HCT116 (cell line): Measurements from ENCODE around the gene IMMP2L. TPM values are rescaled to one million over a fixed set of nuclear protein-coding genes. Genes with fewer than 3 reads are reported as not detected.

Experiments used
- ATAC-seq: fragments of 200-7000 bp; cut with Tn5 transposase; 2 replicates; pipeline ENCODE4 v1.9.1; 2020; ENCODE audit warnings: mild to moderate bottlenecking, moderate library complexity
- BruUV-seq: library from RNA; stranded (reverse); fragments of 400-500 nt; replicated peaks from 2 replicates; lab custom pipeline; 2021; lab: Mats Ljungman, UMichigan
- CTCF ChIA-PET: fragments of 300-600 bp; sonication (Branson Sonifier 250); formaldehyde crosslinking; loops from one replicate; lab custom pipeline; 2021; ENCODE audit warnings: antibody characterized with exemption; lab: Charles Lee
- POLR2A ChIA-PET: fragments of 300-600, 350-600 bp; sonication (Branson Sonifier 250); formaldehyde crosslinking; loops from one replicate; lab custom pipeline; 2021; ENCODE audit warnings: antibody characterized with exemption; lab: Charles Lee
- RAD21 ChIA-PET, 2 experiments: fragments of 300-600 bp; sonication (Branson Sonifier 250); formaldehyde crosslinking; loops; one replicate each; lab custom pipeline; 2023; ENCODE audit warnings: low total read pairs in 2 of 2; ENCODE audit not compliant: uncharacterized antibody in 2 of 2, unreplicated experiment in 2 of 2, low non-redundant PET in 1 of 2; lab: Charles Lee
- DNase-seq: peaks from one replicate; pipeline ENCODE4 v3.0.0-alpha.2; 2010; ENCODE audit warnings: low read depth, low spot score
- H2AFZ ChIP-seq: fragments of 200-600 bp; shearing (Covaris generic), sonication (generic); 2 replicates; pipeline ENCODE4 v1.6.1; 2017; ENCODE audit warnings: low read depth, mixed run types, mixed read lengths, antibody characterized with exemption, low read length; ENCODE audit not compliant: poor library complexity, severe bottlenecking
- H3K27ac ChIP-seq: 2 replicates; pipeline ENCODE4 v1.5.1; 2012; ENCODE audit warnings: low read depth, low read length
- H3K27me3 ChIP-seq: fragments of 200-600 bp; sonication (generic); 2 replicates; pipeline ENCODE4 v1.6.1; 2016; ENCODE audit warnings: mixed run types, low read length, mixed read lengths; ENCODE audit not compliant: insufficient read depth
- H3K36me3 ChIP-seq, 2 experiments: fragments of 200-500 bp in 1 of 2; fragments of 200-600 bp in 1 of 2; sonication (Bioruptor generic) in 1 of 2; sonication (generic) in 1 of 2; 2 replicates each; pipeline versions ENCODE4 v1.5.1 to v1.6.1; 2014 to 2016; ENCODE audit warnings: low read length in 2 of 2, inconsistent platforms in 1 of 2, mixed read lengths in 1 of 2, mixed run types in 1 of 2; ENCODE audit not compliant: insufficient read depth in 2 of 2, control insufficient read depth in 1 of 2
- H3K4me1 ChIP-seq, 2 experiments: fragments of 200-600 bp in 1 of 2; sonication (generic) in 1 of 2; 2 replicates each; pipeline versions ENCODE4 v1.5.1 to v1.6.1; 2012 to 2017; ENCODE audit warnings: low read length in 2 of 2, inconsistent platforms in 1 of 2, mild to moderate bottlenecking in 1 of 2, mixed read lengths in 1 of 2, mixed run types in 1 of 2, moderate library complexity in 1 of 2; ENCODE audit not compliant: insufficient read depth in 2 of 2, control insufficient read depth in 1 of 2
- H3K4me2 ChIP-seq: fragments of 200-600 bp; sonication (generic); 2 replicates; pipeline ENCODE4 v1.6.1; 2017; ENCODE audit warnings: mixed run types, low read length, mixed read lengths
- H3K4me3 ChIP-seq, 2 experiments: fragments of 200-600 bp in 1 of 2; sonication (generic) in 1 of 2; replicated peaks in 1 of 2; 2 replicates each; pipeline ENCODE4 v1.5.1; 2011 to 2016; ENCODE audit warnings: low read length in 2 of 2, control low read depth in 1 of 2, low read depth in 1 of 2, mild to moderate bottlenecking in 1 of 2, mixed read lengths in 1 of 2, mixed run types in 1 of 2
- H3K79me2 ChIP-seq: fragments of 200-600 bp; sonication (generic); 2 replicates; pipeline ENCODE4 v1.6.1; 2017; ENCODE audit warnings: mild to moderate bottlenecking, mixed run types, low read length, moderate library complexity, mixed read lengths; ENCODE audit not compliant: insufficient read depth
- H3K9ac ChIP-seq: fragments of 200-600 bp; sonication (generic); 2 replicates; pipeline ENCODE4 v1.6.1; 2016; ENCODE audit warnings: low read length, mixed read lengths
- H3K9me2 ChIP-seq: fragments of 200-600 bp; sonication (generic), shearing (Covaris generic); 2 replicates; pipeline ENCODE4 v1.6.1; 2017; ENCODE audit warnings: mixed run types, mild to moderate bottlenecking, moderate library complexity; ENCODE audit not compliant: insufficient read depth
- H3K9me3 ChIP-seq, 2 experiments: fragments of 200-500 bp in 1 of 2; fragments of 200-600 bp in 1 of 2; sonication (Bioruptor generic) in 1 of 2; sonication (generic) in 1 of 2; 2 replicates each; pipeline ENCODE4 v1.6.1; 2014 to 2017; ENCODE audit warnings: low read length in 2 of 2, mixed read lengths in 2 of 2, inconsistent platforms in 1 of 2, low read depth in 1 of 2, mild to moderate bottlenecking in 1 of 2, mixed run types in 1 of 2, moderate library complexity in 1 of 2; ENCODE audit not compliant: control insufficient read depth in 1 of 2, insufficient read depth in 1 of 2
- H4K20me1 ChIP-seq: fragments of 200-600 bp; sonication (generic), shearing (Covaris generic); 2 replicates; pipeline ENCODE4 v1.6.1; 2017; ENCODE audit warnings: mixed run types, mild to moderate bottlenecking, moderate library complexity; ENCODE audit not compliant: insufficient read depth
- CEBPB ChIP-seq: IDR thresholded peaks from 2 replicates; pipeline ENCODE4 v1.6.1; 2012; ENCODE audit warnings: low read depth
- EGR1 ChIP-seq: IDR thresholded peaks from 2 replicates; pipeline ENCODE4 v1.6.1; 2012; ENCODE audit warnings: low read depth
- ELF1 ChIP-seq: IDR thresholded peaks from 2 replicates; pipeline ENCODE4 v1.6.1; 2012; ENCODE audit warnings: low read depth, borderline replicate concordance
- EZH2phosphoT487 ChIP-seq: fragments of 200-600 bp; IDR thresholded peaks from 2 replicates; pipeline ENCODE4 v1.6.1; 2018; ENCODE audit warnings: antibody characterized with exemption, borderline replicate concordance
- FOSL1 ChIP-seq: IDR thresholded peaks from 2 replicates; pipeline ENCODE4 v1.6.1; 2012; ENCODE audit warnings: low read depth
- POLR2A ChIP-seq: IDR thresholded peaks from 2 replicates; pipeline ENCODE4 v1.7.0; 2011; ENCODE audit warnings: borderline replicate concordance; ENCODE audit not compliant: insufficient read depth, insufficient read length; ENCODE audit errors: extremely low read depth
- POLR2AphosphoS5 ChIP-seq: IDR thresholded peaks from 2 replicates; pipeline ENCODE4 v1.6.1; 2011; ENCODE audit warnings: mild to moderate bottlenecking, low read depth, low read length, moderate library complexity
- RAD21 ChIP-seq: IDR thresholded peaks from 2 replicates; pipeline ENCODE4 v1.6.1; 2012; ENCODE audit warnings: low read depth, mild to moderate bottlenecking
- SIN3A ChIP-seq: IDR thresholded peaks from 2 replicates; pipeline ENCODE4 v1.6.1; 2012; ENCODE audit warnings: low read depth
- SP1 ChIP-seq: IDR thresholded peaks from 2 replicates; pipeline ENCODE4 v1.6.1; 2012; ENCODE audit warnings: low read depth
- SRF ChIP-seq: IDR thresholded peaks from 2 replicates; pipeline ENCODE4 v1.6.1; 2012; ENCODE audit warnings: low read depth
- TCF7L2 ChIP-seq: IDR thresholded peaks from 2 replicates; pipeline ENCODE4 v1.7.0; 2011; ENCODE audit warnings: borderline replicate concordance, inconsistent platforms; ENCODE audit not compliant: insufficient read depth, insufficient read length; ENCODE audit errors: extremely low read depth
- YY1 ChIP-seq: IDR thresholded peaks from 2 replicates; pipeline ENCODE4 v1.6.1; 2011; ENCODE audit warnings: low read length, low read depth, moderate library complexity, mild to moderate bottlenecking; ENCODE audit not compliant: insufficient replicate concordance; ENCODE audit errors: extremely low read depth
- intact Hi-C: fragments of 100-400 bp; cut with micrococcal nuclease; formaldehyde crosslinking; loops from 2 replicates; pipeline ENCODE4 v1.10.0; 2022
- total RNA-seq: library from RNA; stranded (reverse); gene quantifications from one replicate; pipeline ENCODE4 v1.2.1, GENCODE V29; 2021; ENCODE audit not compliant: unreplicated experiment
- TF ChIP-seq, protein P1 (sequence below): IDR thresholded peaks from 2 replicates; pipeline ENCODE4 v1.6.1; 2012
- TF ChIP-seq, protein P2 (sequence below): IDR thresholded peaks from 2 replicates; pipeline ENCODE4 v1.6.1; 2012
- TF ChIP-seq, protein P3 (sequence below): IDR thresholded peaks from 2 replicates; pipeline ENCODE4 v1.6.1; 2012; ENCODE audit warnings: low read depth
- TF ChIP-seq, protein P4 (sequence below), 3 experiments: fragments of 200-600 bp in 1 of 3; sonication (generic) in 1 of 3; IDR thresholded peaks in 2 of 3; conservative IDR thresholded peaks in 1 of 3; 2 replicates each; pipeline ENCODE4 v1.5.1; 2012 to 2017; ENCODE audit warnings: low read depth in 2 of 3, low read length in 2 of 3, antibody characterized with exemption in 1 of 3, borderline replicate concordance in 1 of 3, control low read depth in 1 of 3, mild to moderate bottlenecking in 1 of 3, mixed read lengths in 1 of 3, mixed run types in 1 of 3, moderate library complexity in 1 of 3; ENCODE audit not compliant: insufficient read depth in 1 of 3

Gene IMMP2L
- total RNA-seq, 1 experiment from 2014 or later: 21.1 TPM

DNA sequence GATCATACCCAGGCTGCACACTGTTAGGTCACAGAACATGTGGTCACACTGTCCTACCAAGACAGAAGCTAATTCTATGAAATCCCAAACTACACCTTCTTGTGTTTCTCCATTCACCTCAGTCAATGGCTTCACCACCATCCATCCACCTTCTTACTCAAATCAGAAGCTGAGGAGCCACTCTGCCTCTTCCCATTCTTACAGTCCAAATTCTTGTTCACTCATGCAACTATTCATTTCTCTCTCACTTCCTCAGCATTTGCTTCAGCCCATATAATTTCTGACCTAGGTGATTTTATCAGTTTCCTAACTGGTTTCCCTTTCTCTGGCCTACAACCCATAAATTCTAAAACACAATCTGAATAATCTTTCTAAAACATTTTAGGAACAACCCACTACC is 242.2 kb downstream of the IMMP2L start:
- Histone ChIP-seq H3K9me2 (no peaks in the 10 kb centered on the region; the same call in 1 of the 2 replicates), H2AFZ (no peak overlapping the region), H3K79me2 (no peaks in the 10 kb centered on the region), H3K9me3 (no peaks in the 10 kb centered on the region), H3K9ac (no peak overlapping the region), H3K27me3 (no peaks in the 10 kb centered on the region), H4K20me1 (no peaks in the 10 kb centered on the region; the same call in 1 of the 2 replicates)
- ChIA-PET RAD21 (no interaction called here), POLR2A (no interaction called here), CTCF (no interaction called here)
- intact Hi-C loops: no loop called here
- TF ChIP-seq SRF: no peak
- TF ChIP-seq POLR2A: no peak
- no peak for TF ChIP-seq EGR1
- TF ChIP-seq, protein P1, sequence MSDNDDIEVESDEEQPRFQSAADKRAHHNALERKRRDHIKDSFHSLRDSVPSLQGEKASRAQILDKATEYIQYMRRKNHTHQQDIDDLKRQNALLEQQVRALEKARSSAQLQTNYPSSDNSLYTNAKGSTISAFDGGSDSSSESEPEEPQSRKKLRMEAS: no peak
- no peak for TF ChIP-seq YY1
- TF ChIP-seq, protein P2, sequence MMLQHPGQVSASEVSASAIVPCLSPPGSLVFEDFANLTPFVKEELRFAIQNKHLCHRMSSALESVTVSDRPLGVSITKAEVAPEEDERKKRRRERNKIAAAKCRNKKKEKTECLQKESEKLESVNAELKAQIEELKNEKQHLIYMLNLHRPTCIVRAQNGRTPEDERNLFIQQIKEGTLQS: no peak
- TF ChIP-seq, protein P3, sequence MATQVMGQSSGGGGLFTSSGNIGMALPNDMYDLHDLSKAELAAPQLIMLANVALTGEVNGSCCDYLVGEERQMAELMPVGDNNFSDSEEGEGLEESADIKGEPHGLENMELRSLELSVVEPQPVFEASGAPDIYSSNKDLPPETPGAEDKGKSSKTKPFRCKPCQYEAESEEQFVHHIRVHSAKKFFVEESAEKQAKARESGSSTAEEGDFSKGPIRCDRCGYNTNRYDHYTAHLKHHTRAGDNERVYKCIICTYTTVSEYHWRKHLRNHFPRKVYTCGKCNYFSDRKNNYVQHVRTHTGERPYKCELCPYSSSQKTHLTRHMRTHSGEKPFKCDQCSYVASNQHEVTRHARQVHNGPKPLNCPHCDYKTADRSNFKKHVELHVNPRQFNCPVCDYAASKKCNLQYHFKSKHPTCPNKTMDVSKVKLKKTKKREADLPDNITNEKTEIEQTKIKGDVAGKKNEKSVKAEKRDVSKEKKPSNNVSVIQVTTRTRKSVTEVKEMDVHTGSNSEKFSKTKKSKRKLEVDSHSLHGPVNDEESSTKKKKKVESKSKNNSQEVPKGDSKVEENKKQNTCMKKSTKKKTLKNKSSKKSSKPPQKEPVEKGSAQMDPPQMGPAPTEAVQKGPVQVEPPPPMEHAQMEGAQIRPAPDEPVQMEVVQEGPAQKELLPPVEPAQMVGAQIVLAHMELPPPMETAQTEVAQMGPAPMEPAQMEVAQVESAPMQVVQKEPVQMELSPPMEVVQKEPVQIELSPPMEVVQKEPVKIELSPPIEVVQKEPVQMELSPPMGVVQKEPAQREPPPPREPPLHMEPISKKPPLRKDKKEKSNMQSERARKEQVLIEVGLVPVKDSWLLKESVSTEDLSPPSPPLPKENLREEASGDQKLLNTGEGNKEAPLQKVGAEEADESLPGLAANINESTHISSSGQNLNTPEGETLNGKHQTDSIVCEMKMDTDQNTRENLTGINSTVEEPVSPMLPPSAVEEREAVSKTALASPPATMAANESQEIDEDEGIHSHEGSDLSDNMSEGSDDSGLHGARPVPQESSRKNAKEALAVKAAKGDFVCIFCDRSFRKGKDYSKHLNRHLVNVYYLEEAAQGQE: no peak
- no peak for TF ChIP-seq EZH2phosphoT487
- no peak for TF ChIP-seq ELF1
- no peak for TF ChIP-seq RAD21
- no peak for TF ChIP-seq CEBPB
- TF ChIP-seq, protein P4, sequence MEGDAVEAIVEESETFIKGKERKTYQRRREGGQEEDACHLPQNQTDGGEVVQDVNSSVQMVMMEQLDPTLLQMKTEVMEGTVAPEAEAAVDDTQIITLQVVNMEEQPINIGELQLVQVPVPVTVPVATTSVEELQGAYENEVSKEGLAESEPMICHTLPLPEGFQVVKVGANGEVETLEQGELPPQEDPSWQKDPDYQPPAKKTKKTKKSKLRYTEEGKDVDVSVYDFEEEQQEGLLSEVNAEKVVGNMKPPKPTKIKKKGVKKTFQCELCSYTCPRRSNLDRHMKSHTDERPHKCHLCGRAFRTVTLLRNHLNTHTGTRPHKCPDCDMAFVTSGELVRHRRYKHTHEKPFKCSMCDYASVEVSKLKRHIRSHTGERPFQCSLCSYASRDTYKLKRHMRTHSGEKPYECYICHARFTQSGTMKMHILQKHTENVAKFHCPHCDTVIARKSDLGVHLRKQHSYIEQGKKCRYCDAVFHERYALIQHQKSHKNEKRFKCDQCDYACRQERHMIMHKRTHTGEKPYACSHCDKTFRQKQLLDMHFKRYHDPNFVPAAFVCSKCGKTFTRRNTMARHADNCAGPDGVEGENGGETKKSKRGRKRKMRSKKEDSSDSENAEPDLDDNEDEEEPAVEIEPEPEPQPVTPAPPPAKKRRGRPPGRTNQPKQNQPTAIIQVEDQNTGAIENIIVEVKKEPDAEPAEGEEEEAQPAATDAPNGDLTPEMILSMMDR (IDR thresholded peaks at IDR 0.05 in 2 of 3, conservative IDR thresholded peaks at IDR 0.05 in 1 of 3; ENCODE audit: borderline replicate concordance in 1 of 3, insufficient read depth in 1 of 3, low read depth in 2 of 3, low read length in 2 of 3): no peak
- TF ChIP-seq POLR2AphosphoS5: no peak
- no peak for TF ChIP-seq SIN3A
- TF ChIP-seq SP1: no peak
- no peak for TF ChIP-seq FOSL1
- no peak for TF ChIP-seq TCF7L2
- TF ChIP-seq, all 23 proteins: peak for 0
- Histone ChIP-seq H3K4me1 (no peaks in the 10 kb centered on the region), H3K4me2 (no peak overlapping the region), H3K36me3 (no peaks in the 10 kb centered on the region), H3K4me3 (no peak overlapping the region), H3K27ac (no peak overlapping the region)
- DNase-seq: no peak
- no TSS peak for BruUV-seq
- no peak for ATAC-seq
